Measurements from ENCODE around the gene CLEC16A.

The CLEC16A gene

GRCh38 chr16:11023262-11024039 is 79.1 kb downstream of the CLEC16A start:
- no peak for DNase-seq

- DNase-seq = no peak
Measured at GRCh38 chr16:11024333-11025053, 80.1 kb downstream of the CLEC16A start.

- DNase-seq = no peak
Measured at GRCh38 chr16:11025120-11025531, 80.8 kb downstream of the CLEC16A start.

- DNase-seq = no peak
Measured at GRCh38 chr16:11029948-11030347, 85.6 kb downstream of the CLEC16A start.

- DNase-seq = no peak
Measured at GRCh38 chr16:11030990-11031510, 86.7 kb downstream of the CLEC16A start.

GRCh38 chr16:11032000-11032921 is 87.9 kb downstream of the CLEC16A start:
- DNase-seq = no peak

GRCh38 chr16:11032922-11033291 is 88.5 kb downstream of the CLEC16A start:
- no peak for DNase-seq

- DNase-seq = no peak
Measured at GRCh38 chr16:11033629-11034420, 89.5 kb downstream of the CLEC16A start.

GRCh38 chr16:11034481-11034931 is 90.1 kb downstream of the CLEC16A start:
- DNase-seq = no peak

- DNase-seq = no peak
Measured at GRCh38 chr16:11035096-11035495, 90.7 kb downstream of the CLEC16A start.

GRCh38 chr16:11036040-11036439 is 91.7 kb downstream of the CLEC16A start:
- no peak for DNase-seq

GRCh38 chr16:11036868-11037410 is 92.6 kb downstream of the CLEC16A start:
- DNase-seq = no peak

- DNase-seq = no peak
Measured at GRCh38 chr16:11038305-11038704, 93.9 kb downstream of the CLEC16A start.

GRCh38 chr16:11038777-11039176 is 94.4 kb downstream of the CLEC16A start:
- DNase-seq = no peak

- DNase-seq = no peak
Measured at GRCh38 chr16:11039726-11040125, 95.4 kb downstream of the CLEC16A start.

- no peak for DNase-seq
Measured at GRCh38 chr16:11042191-11042590, 97.8 kb downstream of the CLEC16A start.

- DNase-seq = no peak
Measured at GRCh38 chr16:11045441-11045840, 101.1 kb downstream of the CLEC16A start.

GRCh38 chr16:11045846-11046245 is 101.5 kb downstream of the CLEC16A start:
- DNase-seq = no peak

- no peak for DNase-seq
Measured at GRCh38 chr16:11046382-11046931, 102.1 kb downstream of the CLEC16A start.

GRCh38 chr16:11047057-11047456 is 102.7 kb downstream of the CLEC16A start:
- DNase-seq = no peak
